Ascending aorta (tissue), 2 donors: Measurements from ENCODE around the gene MACF1. TPM values are rescaled to one million over a fixed set of nuclear protein-coding genes. Genes with fewer than 3 reads are reported as not detected.

Experiments used
- DNase-seq, 2 donors: peaks; one replicate each; pipeline ENCODE4 v3.0.0-alpha.2; 2019; ENCODE audit warnings: low spot score in 2 of 2
- H3K27ac ChIP-seq, 2 donors: fragments of 200-600 bp; sonication (generic); one replicate each; pipeline ENCODE4 v1.5.1; 2016 to 2017; ENCODE audit warnings: mild to moderate bottlenecking in 1 of 2
- H3K27me3 ChIP-seq: fragments of 200-600 bp; sonication (generic); one replicate; pipeline ENCODE4 v1.5.1; 2017
- H3K36me3 ChIP-seq, 2 donors: fragments of 200-600 bp; sonication (generic); one replicate each; pipeline ENCODE4 v1.5.1; 2016
- H3K4me1 ChIP-seq, 2 donors: fragments of 200-600 bp; sonication (generic); one replicate each; pipeline ENCODE4 v1.5.1; 2016 to 2017; ENCODE audit warnings: mild to moderate bottlenecking in 1 of 2
- H3K4me3 ChIP-seq, 2 donors: fragments of 200-600 bp; sonication (generic); one replicate each; pipeline ENCODE4 v1.5.1; 2016 to 2017; ENCODE audit warnings: mild to moderate bottlenecking in 1 of 2
- H3K9me3 ChIP-seq, 2 donors: fragments of 200-600 bp; sonication (generic); one replicate each; pipeline ENCODE4 v1.5.1; 2016
- CTCF ChIP-seq, 3 experiments: fragments of 200-600 bp in 2 of 3; fragments of 450-650 bp in 1 of 3; sonication (generic) in 2 of 3; IDR thresholded peaks; one replicate each; pipeline ENCODE4 v1.5.1; 2016 to 2019; ENCODE audit warnings: antibody characterized with exemption in 3 of 3, mild to moderate bottlenecking in 1 of 3, moderate library complexity in 1 of 3
- intact Hi-C: fragments of 100-400 bp; cut with DNase I; formaldehyde crosslinking; loops from one replicate; pipeline ENCODE4 v1.15.1; 2023
- total RNA-seq: library from RNA; depleted of rRNA; stranded (reverse); fragments of >200 nt; gene quantifications from one replicate; pipeline ENCODE4 v1.1.0, GENCODE V29; 2016

MACF1 gene
- total RNA-seq, 1 donor from 2014 or later = 279 TPM

- no peaks in the 10 kb centered on the region for H3K4me1 ChIP-seq
- no peaks in the 10 kb centered on the region for H3K9me3 ChIP-seq
- TF ChIP-seq CTCF (IDR thresholded peaks at IDR 0.05) = no peak
- H3K4me3 ChIP-seq = no peak overlapping the region
- DNase-seq = no peak
- peak overlapping the region in 1 of 2 donors; percentile 3 for H3K27ac ChIP-seq
- H3K36me3 ChIP-seq = peaks cover 48 to 72% of the 10 kb centered on the region in 2 donors
- intact Hi-C loops = loop anchor here (5.0 kb wide), 1 partner anchor 202 kb away; no protein-coding TSS in a partner anchor
- no peaks in the 10 kb centered on the region for H3K27me3 ChIP-seq
Observed at GRCh38 chr1:39335216-39335615, 130.7 kb downstream of the MACF1 start.

GRCh38 chr1:39337067-39337466 is 132.6 kb downstream of the MACF1 start:
- no peaks in the 10 kb centered on the region for H3K4me1 ChIP-seq
- no peaks in the 10 kb centered on the region for H3K9me3 ChIP-seq
- no peak overlapping the region for H3K27ac ChIP-seq
- intact Hi-C loops = loop anchor here (5.0 kb wide), 1 partner anchor 200 kb away; no protein-coding TSS in a partner anchor
- TF ChIP-seq CTCF (IDR thresholded peaks at IDR 0.05) = no peak
- no peak overlapping the region for H3K4me3 ChIP-seq
- no peak for DNase-seq
- H3K36me3 ChIP-seq = peaks cover 57 to 80% of the 10 kb centered on the region in 2 donors
- H3K27me3 ChIP-seq = no peaks in the 10 kb centered on the region

GRCh38 chr1:39342776-39343175 is 138.3 kb downstream of the MACF1 start:
- Histone ChIP-seq H3K27me3 (no peaks in the 10 kb centered on the region), H3K36me3 (peaks cover 87 to 94% of the 10 kb centered on the region in 2 donors), H3K9me3 (no peaks in the 10 kb centered on the region), H3K27ac (no peak overlapping the region), H3K4me3 (no peak overlapping the region), H3K4me1 (no peaks in the 10 kb centered on the region)
- no peak for DNase-seq
- intact Hi-C loops = no loop called here
- no peak for TF ChIP-seq CTCF (IDR thresholded peaks at IDR 0.05)

GRCh38 chr1:39344394-39345154 is 140.1 kb downstream of the MACF1 start:
- intact Hi-C loops = no loop called here
- Histone ChIP-seq H3K4me1 (no peaks in the 10 kb centered on the region), H3K4me3 (no peak overlapping the region), H3K27me3 (no peaks in the 10 kb centered on the region), H3K9me3 (no peaks in the 10 kb centered on the region), H3K36me3 (peaks cover 87 to 94% of the 10 kb centered on the region in 2 donors), H3K27ac (no peak overlapping the region)
- TF ChIP-seq CTCF (IDR thresholded peaks at IDR 0.05) = no peak
- DNase-seq = no peak

GRCh38 chr1:39346872-39347271 is 142.4 kb downstream of the MACF1 start:
- no peak for TF ChIP-seq CTCF (IDR thresholded peaks at IDR 0.05)
- H3K36me3 ChIP-seq = peaks cover 83 to 94% of the 10 kb centered on the region in 2 donors
- DNase-seq = no peak
- no peaks in the 10 kb centered on the region for H3K4me1 ChIP-seq
- H3K27me3 ChIP-seq = no peaks in the 10 kb centered on the region
- H3K9me3 ChIP-seq = no peaks in the 10 kb centered on the region
- intact Hi-C loops = no loop called here
- H3K27ac ChIP-seq = no peak overlapping the region
- H3K4me3 ChIP-seq = no peak overlapping the region
